PC-9 (cell line): ENCODE measurements around the gene C19orf44. TPM values are rescaled to one million over a fixed set of nuclear protein-coding genes. Genes with fewer than 3 reads are reported as not detected.
"Not testable (repeated sequence)": the region's sequence is repeated elsewhere in the genome, so short reads cannot be mapped to it uniquely, and the experiment has no call there.

Experiments used
- BruUV-seq: library from RNA; stranded (reverse); fragments of 400-500 nt; replicated peaks from 2 replicates; lab custom pipeline; 2021; lab: Mats Ljungman, UMichigan
- CTCF ChIA-PET: fragments of 300-600 bp; sonication (Branson Sonifier 250); formaldehyde crosslinking; loops from one replicate; lab custom pipeline; 2022; ENCODE audit warnings: antibody characterized with exemption; lab: Charles Lee
- POLR2A ChIA-PET: fragments of 300-600 bp; sonication (Branson Sonifier 250); formaldehyde crosslinking; loops from one replicate; lab custom pipeline; 2022; ENCODE audit warnings: antibody characterized with exemption; ENCODE audit not compliant: unreplicated experiment; lab: Charles Lee
- DNase-seq, 2 experiments: peaks; one replicate each; pipeline versions ENCODE4 v3.0.0 to v3.0.0-alpha.2; 2015 to 2022; ENCODE audit warnings: mixed read lengths in 1 of 2
- H2AFZ ChIP-seq: fragments of 200-600 bp; sonication (generic); 2 replicates; pipeline ENCODE4 v1.8.1; 2017; ENCODE audit warnings: antibody characterized with exemption
- H3F3A ChIP-seq: fragments of 200-600 bp; sonication (generic); 2 replicates; pipeline ENCODE4 v1.8.1; 2017; ENCODE audit warnings: antibody characterized with exemption, mild to moderate bottlenecking, low read depth; ENCODE audit not compliant: insufficient read depth
- H3K27ac ChIP-seq: fragments of 200-600 bp; sonication (generic); 2 replicates; pipeline ENCODE4 v1.6.1; 2016; ENCODE audit warnings: mixed run types
- H3K27me3 ChIP-seq: fragments of 200-600 bp; sonication (generic); 2 replicates; pipeline ENCODE4 v1.6.1; 2016; ENCODE audit warnings: low read depth, mixed run types; ENCODE audit not compliant: insufficient read depth
- H3K36me3 ChIP-seq: fragments of 200-600 bp; sonication (generic); 2 replicates; pipeline ENCODE4 v1.6.1; 2016; ENCODE audit warnings: low read depth, mixed run types
- H3K4me1 ChIP-seq: fragments of 200-600 bp; sonication (generic); replicated peaks from 2 replicates; pipeline ENCODE4 v1.6.1; 2016; ENCODE audit warnings: mixed run types; ENCODE audit not compliant: insufficient read depth
- H3K4me2 ChIP-seq: fragments of 200-600 bp; sonication (generic); 2 replicates; pipeline ENCODE4 v1.6.1; 2017; ENCODE audit warnings: mixed run types
- H3K4me3 ChIP-seq: fragments of 200-600 bp; sonication (generic); 2 replicates; pipeline ENCODE4 v1.6.1; 2016; ENCODE audit warnings: mixed run types
- H3K79me2 ChIP-seq: fragments of 200-600 bp; sonication (generic); 2 replicates; pipeline ENCODE4 v1.6.1; 2017; ENCODE audit warnings: low read depth, mixed run types
- H3K9me2 ChIP-seq: fragments of 200-600 bp; sonication (generic); 2 replicates; pipeline ENCODE4 v1.8.1; 2017; ENCODE audit warnings: mild to moderate bottlenecking; ENCODE audit not compliant: insufficient read depth
- H3K9me3 ChIP-seq: fragments of 200-600 bp; sonication (generic); 2 replicates; pipeline ENCODE4 v1.8.1; 2016; ENCODE audit warnings: low read depth; ENCODE audit not compliant: insufficient read depth
- H4K20me1 ChIP-seq: fragments of 200-600 bp; sonication (generic); 2 replicates; pipeline ENCODE4 v1.8.1; 2017; ENCODE audit not compliant: insufficient read depth
- CTCF ChIP-seq: fragments of 200-600 bp; sonication (generic); conservative IDR thresholded peaks from 2 replicates; pipeline ENCODE4 v1.6.1; 2017; ENCODE audit warnings: mixed run types, antibody characterized with exemption, mild to moderate bottlenecking, moderate library complexity
- EZH2 ChIP-seq: fragments of 200-600 bp; sonication (generic); IDR thresholded peaks from 2 replicates; pipeline ENCODE4 v1.8.0; 2017; ENCODE audit warnings: antibody characterized with exemption, low read depth
- intact Hi-C: fragments of 100-400 bp; cut with micrococcal nuclease; formaldehyde crosslinking; loops from one replicate; pipeline ENCODE4 v1.10.0; 2022; ENCODE audit not compliant: unreplicated experiment
- total RNA-seq: library from RNA; stranded (reverse); gene quantifications from 2 replicates; pipeline ENCODE4 v1.2.3, GENCODE V29; 2021

Gene C19orf44
- total RNA-seq, 1 experiment from 2014 or later, result 6.7 TPM

- peak within 1 kb of the TSS; percentile 89 for H2AFZ ChIP-seq
- no peaks in the 10 kb centered on the region for H3K9me3 ChIP-seq
- peak within 1 kb of the TSS; percentile 95 for H3K4me3 ChIP-seq
- CTCF ChIA-PET, result no interaction called here
- H3K79me2 ChIP-seq, result peaks cover 73% of the 10 kb centered on the region
- H3K9me2 ChIP-seq, result no peaks in the 10 kb centered on the region
- POLR2A ChIA-PET, result no interaction called here
- TF ChIP-seq CTCF, result no peak; the same call in 1 of the 2 replicates
- no peak for TF ChIP-seq EZH2
- peak within 1 kb of the TSS; percentile 40 for H3K27ac ChIP-seq
- DNase-seq, result peak; percentile 84 to 90
- H3F3A ChIP-seq, result peaks cover 15% of the 10 kb centered on the region
- no TSS peak for BruUV-seq
- intact Hi-C loops, result no loop called here
- H3K27me3 ChIP-seq, result no peaks in the 10 kb centered on the region
- peaks cover 17% of the 10 kb centered on the region for H3K4me1 ChIP-seq
- peaks cover 19% of the 10 kb centered on the region; the same call in 1 of the 2 replicates for H3K36me3 ChIP-seq
- H3K4me2 ChIP-seq, result peak within 1 kb of the TSS; percentile 98
- H4K20me1 ChIP-seq, result peaks cover 45% of the 10 kb centered on the region
Observed at GRCh38 chr19:16542045-16542909, 46.1 kb downstream of the C19orf44 start, which contains the start of gene CHERP. CHERP (minus strand) TSS chr19:16542437; CDS start chr19:16542378, 59 bp downstream.

- TF ChIP-seq CTCF (no peak), EZH2 (no peak)
- DNase-seq, result no peak
- H3K9me3 ChIP-seq, result no peaks in the 10 kb centered on the region
- intact Hi-C loops, result no loop called here
- H2AFZ ChIP-seq, result peak overlapping the region; percentile 89
- no peaks in the 10 kb centered on the region for H3K9me2 ChIP-seq
- H3K79me2 ChIP-seq, result peaks cover 65% of the 10 kb centered on the region
- H3F3A ChIP-seq, result peaks cover 22% of the 10 kb centered on the region
- H3K4me1 ChIP-seq, result peaks cover 17% of the 10 kb centered on the region
- H4K20me1 ChIP-seq, result peaks cover 38% of the 10 kb centered on the region
- BruUV-seq, result TSS peak; percentile 60
- 0 out of 2 replicates have a peak, but pooled peaks cover 14% of the 10 kb centered on the region for H3K36me3 ChIP-seq
- peak overlapping the region; percentile 40 for H3K27ac ChIP-seq
- peak overlapping the region; percentile 95 for H3K4me3 ChIP-seq
- peak overlapping the region; percentile 88 for H3K4me2 ChIP-seq
- H3K27me3 ChIP-seq, result no peaks in the 10 kb centered on the region
- ChIA-PET CTCF (interaction anchor here (0.5 to 0.6 kb wide), 2 partner anchors 142 to 171 kb away, joined by 3 to 8 read pairs; no protein-coding TSS in a partner anchor), POLR2A (interaction anchor here (0.7 kb wide), 1 partner anchor 27 kb away, joined by 3 read pairs; no protein-coding TSS in a partner anchor)
Observed at GRCh38 chr19:16542910-16543472, 46.8 kb downstream of the C19orf44 start.

GRCh38 chr19:16543734-16544133 lies 47.5 kb downstream of the C19orf44 start:
- DNase-seq, H3K9me2 ChIP-seq, H2AFZ ChIP-seq, H3K27me3 ChIP-seq, POLR2A ChIA-PET, H3K27ac ChIP-seq, BruUV-seq, H3K36me3 ChIP-seq, intact Hi-C loops, H3K9me3 ChIP-seq: not testable (repeated sequence)
- peaks cover 17% of the 10 kb centered on the region for H3K4me1 ChIP-seq
- peak overlapping the region; percentile 88 for H3K4me2 ChIP-seq
- peaks cover 27% of the 10 kb centered on the region for H3F3A ChIP-seq
- peaks cover 58% of the 10 kb centered on the region for H3K79me2 ChIP-seq
- H3K4me3 ChIP-seq, result peak overlapping the region; percentile 95; the same call in 1 of the 2 replicates
- H4K20me1 ChIP-seq, result peaks cover 30% of the 10 kb centered on the region
- CTCF ChIA-PET, result interaction anchor here (0.6 kb wide), 1 partner anchor 171 kb away, joined by 8 read pairs; no protein-coding TSS in a partner anchor
